Fibroblast of the aortic adventitia (primary cell): ENCODE data around the gene AHSG. TPM values are rescaled to one million over a fixed set of nuclear protein-coding genes. Genes with fewer than 3 reads are reported as not detected.
"Not testable (repeated sequence)": the region's sequence is repeated elsewhere in the genome, so short reads cannot be mapped to it uniquely, and the experiment has no call there.

Source experiments
- DNase-seq: peaks from one replicate; pipeline ENCODE4 v3.0.0-alpha.2; 2010; ENCODE audit warnings: low read depth
- H3K4me3 ChIP-seq: 2 replicates; pipeline ENCODE4 v1.5.1; 2011; ENCODE audit warnings: low read depth, mild to moderate bottlenecking, control low read depth, low read length, moderate library complexity
- total RNA-seq: library from RNA; depleted of rRNA; stranded (reverse); fragments of >200 nt; gene quantifications from 2 replicates; pipeline ENCODE4 v1.2.3, GENCODE V29; 2012; ENCODE audit warnings: low replicate concordance
- TF ChIP-seq, protein P1 (sequence below): IDR thresholded peaks from 2 replicates; pipeline ENCODE4 v1.5.1; 2011; ENCODE audit warnings: mild to moderate bottlenecking, low read length, control low read depth, inconsistent platforms; ENCODE audit not compliant: insufficient read depth

The AHSG gene, protein sequence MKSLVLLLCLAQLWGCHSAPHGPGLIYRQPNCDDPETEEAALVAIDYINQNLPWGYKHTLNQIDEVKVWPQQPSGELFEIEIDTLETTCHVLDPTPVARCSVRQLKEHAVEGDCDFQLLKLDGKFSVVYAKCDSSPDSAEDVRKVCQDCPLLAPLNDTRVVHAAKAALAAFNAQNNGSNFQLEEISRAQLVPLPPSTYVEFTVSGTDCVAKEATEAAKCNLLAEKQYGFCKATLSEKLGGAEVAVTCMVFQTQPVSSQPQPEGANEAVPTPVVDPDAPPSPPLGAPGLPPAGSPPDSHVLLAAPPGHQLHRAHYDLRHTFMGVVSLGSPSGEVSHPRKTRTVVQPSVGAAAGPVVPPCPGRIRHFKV
- not detected in 2 replicates for total RNA-seq

DNA sequence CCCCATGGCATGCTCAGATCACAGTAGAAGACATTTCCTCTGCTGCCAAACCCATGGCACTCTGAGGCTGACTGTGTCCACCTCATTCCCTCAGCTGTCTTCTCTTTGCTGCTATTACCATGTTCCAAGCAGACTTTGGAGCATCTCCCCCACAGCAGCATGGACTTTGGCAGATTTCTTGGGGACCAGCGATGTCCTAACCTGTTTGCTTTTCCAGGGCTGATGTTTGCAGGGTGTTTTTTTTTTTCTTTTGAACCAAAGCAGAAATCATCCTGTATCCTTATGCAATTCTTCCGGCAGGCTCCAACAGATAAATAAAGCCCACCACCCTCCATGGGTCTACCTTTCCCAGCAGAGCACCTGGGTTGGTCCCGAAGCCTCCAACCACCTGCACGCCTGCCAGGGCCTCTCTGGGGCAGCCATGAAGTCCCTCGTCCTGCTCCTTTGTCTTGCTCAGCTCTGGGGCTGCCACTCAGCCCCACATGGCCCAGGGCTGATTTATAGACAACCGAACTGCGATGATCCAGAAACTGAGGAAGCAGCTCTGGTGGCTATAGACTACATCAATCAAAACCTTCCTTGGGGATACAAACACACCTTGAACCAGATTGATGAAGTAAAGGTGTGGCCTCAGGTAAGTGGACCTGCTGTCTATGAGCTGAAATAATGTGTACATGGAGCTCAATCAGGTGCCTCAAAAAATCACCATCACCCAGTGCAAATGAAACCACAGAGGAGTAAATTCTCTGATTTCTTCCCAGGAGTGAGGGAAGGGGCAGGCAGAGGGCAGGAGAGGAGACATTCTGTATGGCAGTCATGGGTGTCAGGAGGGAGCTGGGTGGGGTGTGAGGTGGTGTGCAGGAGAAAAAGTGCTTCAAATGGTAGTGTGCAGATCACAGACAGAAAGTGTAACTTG is at the start of gene AHSG:
Gene AHSG, plus strand, starts transcription at position 340 of the 916 bp plus-strand sequence. Its CDS starts 82 bp downstream, at position 422.
- no peak for DNase-seq
- TF ChIP-seq, protein P1, sequence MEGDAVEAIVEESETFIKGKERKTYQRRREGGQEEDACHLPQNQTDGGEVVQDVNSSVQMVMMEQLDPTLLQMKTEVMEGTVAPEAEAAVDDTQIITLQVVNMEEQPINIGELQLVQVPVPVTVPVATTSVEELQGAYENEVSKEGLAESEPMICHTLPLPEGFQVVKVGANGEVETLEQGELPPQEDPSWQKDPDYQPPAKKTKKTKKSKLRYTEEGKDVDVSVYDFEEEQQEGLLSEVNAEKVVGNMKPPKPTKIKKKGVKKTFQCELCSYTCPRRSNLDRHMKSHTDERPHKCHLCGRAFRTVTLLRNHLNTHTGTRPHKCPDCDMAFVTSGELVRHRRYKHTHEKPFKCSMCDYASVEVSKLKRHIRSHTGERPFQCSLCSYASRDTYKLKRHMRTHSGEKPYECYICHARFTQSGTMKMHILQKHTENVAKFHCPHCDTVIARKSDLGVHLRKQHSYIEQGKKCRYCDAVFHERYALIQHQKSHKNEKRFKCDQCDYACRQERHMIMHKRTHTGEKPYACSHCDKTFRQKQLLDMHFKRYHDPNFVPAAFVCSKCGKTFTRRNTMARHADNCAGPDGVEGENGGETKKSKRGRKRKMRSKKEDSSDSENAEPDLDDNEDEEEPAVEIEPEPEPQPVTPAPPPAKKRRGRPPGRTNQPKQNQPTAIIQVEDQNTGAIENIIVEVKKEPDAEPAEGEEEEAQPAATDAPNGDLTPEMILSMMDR = no peak
- no peak within 1 kb of the TSS for H3K4me3 ChIP-seq

DNA sequence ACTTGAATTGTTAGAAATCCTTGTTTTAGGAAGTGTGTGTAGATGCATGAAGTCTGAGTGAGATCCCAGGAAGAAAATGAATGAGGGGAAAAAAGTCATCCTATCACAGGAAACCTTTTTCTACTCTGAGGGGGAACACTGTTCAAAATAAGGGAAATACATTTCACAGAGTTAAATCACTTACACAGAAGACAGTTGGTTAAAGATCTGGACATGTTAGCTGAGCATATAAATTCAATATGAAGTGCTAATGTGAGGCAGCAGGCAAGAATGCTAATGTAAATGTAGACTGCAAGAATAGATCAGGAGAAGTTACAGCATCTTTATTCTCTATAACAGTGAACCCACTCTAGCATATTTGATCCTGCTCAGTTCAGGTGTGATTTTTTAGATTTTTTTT is 48.3 kb upstream of the AHSG start:
- TF ChIP-seq, protein P1 = no peak
- DNase-seq = no peak

DNA sequence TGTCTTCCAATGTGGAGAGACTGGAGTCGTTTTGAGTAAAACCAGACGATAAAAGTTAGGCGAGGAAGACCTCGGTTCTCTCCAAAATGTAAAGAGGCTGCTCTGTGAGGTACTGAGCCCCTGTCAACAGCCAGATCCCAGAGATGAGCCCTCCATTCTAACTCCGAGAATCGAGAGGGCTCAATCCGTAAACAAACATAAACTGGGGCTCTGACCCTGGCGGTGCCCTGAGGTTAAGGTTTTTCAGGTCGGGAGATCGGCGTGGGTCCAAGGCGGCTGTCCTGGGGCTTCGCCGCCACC is 46.1 kb upstream of the AHSG start:
- DNase-seq = peak; percentile 12
- H3K4me3 ChIP-seq = peak overlapping the region; percentile 93
- TF ChIP-seq, protein P1 = no peak

More for the DNA sequence above, 48.3 kb upstream of the AHSG start:
- H3K4me3 ChIP-seq = no peak overlapping the region

DNA sequence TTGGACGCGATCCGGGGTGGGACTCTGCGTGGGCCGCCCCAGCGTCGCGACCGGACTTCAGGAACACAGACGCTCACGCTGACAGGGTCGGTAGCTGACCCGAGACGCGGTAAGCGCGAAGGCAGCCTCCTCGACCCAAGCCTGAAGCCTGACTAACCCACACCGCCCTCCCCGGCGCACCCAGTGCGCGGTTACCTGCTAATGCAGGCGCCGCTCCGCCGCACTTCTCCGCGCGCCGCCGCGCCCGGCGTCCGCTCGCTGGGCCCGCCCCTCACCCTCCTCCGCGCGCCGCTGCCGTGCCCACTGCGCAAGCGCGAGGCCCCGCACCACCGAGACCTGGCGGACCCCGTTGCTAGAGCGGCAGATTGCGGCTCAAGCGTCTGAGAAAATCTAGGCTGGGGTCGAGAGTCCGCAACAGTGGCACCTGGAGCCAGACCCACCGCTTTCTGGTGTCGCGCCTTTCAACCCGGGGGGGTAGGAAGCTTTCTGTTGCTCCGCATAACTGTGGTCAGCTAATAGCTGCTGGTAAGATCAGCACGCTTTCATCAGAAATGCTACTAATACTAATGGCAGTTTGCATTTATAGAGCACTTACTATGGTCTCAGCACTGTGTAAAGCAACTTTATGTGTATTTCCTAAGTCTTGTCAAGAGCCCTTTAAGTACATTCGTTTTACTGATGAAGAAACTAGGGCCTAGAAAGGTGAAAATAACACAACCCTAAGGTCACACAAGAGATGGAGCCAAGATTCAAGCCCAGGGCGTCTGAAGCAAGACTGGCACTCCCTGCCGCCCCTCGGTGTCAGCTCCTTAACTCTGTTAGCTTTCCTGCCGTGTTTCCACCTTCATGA is 45.6 kb upstream of the AHSG start, which contains the start of gene TBCCD1:
Gene TBCCD1, minus strand, starts transcription at position 268 of the 850 bp plus-strand sequence. CDS start 3,010 bp downstream, outside the sequence.
- DNase-seq = peak; percentile 86
- peak within 1 kb of the TSS; percentile 93 for H3K4me3 ChIP-seq
- TF ChIP-seq, protein P1 = no peak

DNA sequence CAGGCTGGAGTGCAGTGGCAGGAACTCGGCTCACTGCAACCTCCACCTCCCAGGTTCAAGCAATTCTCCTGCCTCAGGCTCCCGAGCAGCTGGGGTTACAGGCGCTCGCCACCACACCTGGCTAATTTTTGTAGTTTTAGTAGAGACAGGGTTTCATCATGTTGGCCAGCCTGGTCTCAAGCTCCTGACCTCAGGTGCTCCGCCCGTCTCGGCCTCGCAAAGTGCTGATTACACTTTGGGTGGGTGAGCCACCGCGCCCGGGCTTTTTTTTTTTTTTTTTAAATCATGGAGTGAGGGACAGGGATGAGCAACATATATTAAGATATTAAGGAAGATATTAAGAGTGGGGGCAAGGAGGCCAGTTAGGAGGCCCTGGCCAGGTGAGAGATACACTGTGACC is 43.5 kb upstream of the AHSG start:
- DNase-seq = not testable (repeated sequence)
- peak overlapping the region; percentile 79 for H3K4me3 ChIP-seq

DNA sequence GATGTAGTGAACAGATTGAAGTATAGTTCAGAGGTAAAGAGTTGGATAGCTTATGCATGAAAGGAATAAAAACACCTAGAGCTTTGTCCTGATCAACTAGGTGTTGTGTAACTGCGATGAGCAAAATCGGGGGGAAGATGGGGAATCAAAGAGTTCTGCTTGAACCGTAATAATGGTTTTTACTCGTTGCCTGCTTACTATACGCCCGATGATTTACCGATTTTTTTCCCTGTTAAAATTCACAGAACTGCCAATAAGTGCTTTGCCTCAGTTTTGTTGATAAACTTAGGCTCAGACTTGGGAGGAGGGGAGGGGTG is 43.1 kb upstream of the AHSG start:
- TF ChIP-seq, protein P1 = no peak
- no peak for DNase-seq
- peak overlapping the region; percentile 79 for H3K4me3 ChIP-seq
